B cell (primary cell): ENCODE results near the gene EGLN3.

ENCODE experiments used
- CTCF ChIP-seq: fragments of 200-600 bp; IDR thresholded peaks from one replicate; pipeline ENCODE4 v1.8.0; 2022; ENCODE audit warnings: antibody characterized with exemption, mild to moderate bottlenecking
- EZH2 ChIP-seq: IDR thresholded peaks from 2 replicates; pipeline ENCODE4 v1.6.1; 2012; ENCODE audit warnings: borderline replicate concordance, low read depth, mild to moderate bottlenecking, moderate library complexity, low read length; ENCODE audit not compliant: insufficient read depth, poor library complexity, severe bottlenecking

- no peak for TF ChIP-seq EZH2
- TF ChIP-seq CTCF: no peak
These were observed 18.8 kb downstream of the EGLN3 start for GRCh38 chr14:33932033-33932432.
